Endothelial cell of umbilical vein (primary cell): ENCODE measurements around the gene SPPL3. TPM values are rescaled to one million over a fixed set of nuclear protein-coding genes. Genes with fewer than 3 reads are reported as not detected.

Source experiments
- BruUV-seq: library from RNA; stranded (reverse); fragments of 400-500 nt; replicated peaks from 2 replicates; lab custom pipeline; 2021; lab: Mats Ljungman, UMichigan
- CTCF ChIA-PET: fragments of 300-600, 350-600 bp; sonication (Branson Sonifier 250); formaldehyde crosslinking; loops from one replicate; lab custom pipeline; 2021; ENCODE audit warnings: antibody characterized with exemption, inconsistent platforms; lab: Charles Lee
- POLR2A ChIA-PET: fragments of 300-600, 350-600 bp; sonication (Branson Sonifier 250); formaldehyde crosslinking; loops from one replicate; lab custom pipeline; 2021; ENCODE audit warnings: antibody characterized with exemption, inconsistent platforms; lab: Charles Lee
- DNase-seq: peaks from one replicate; pipeline ENCODE4 v3.0.0-alpha.2; 2011; ENCODE audit warnings: low read depth, low spot score
- FAIRE-seq: peaks from 2 replicates; lab custom pipeline; 2011; peaks lifted over from hg19 to GRCh38; lab: Jason Lieb, UNC
- H2AFZ ChIP-seq: 2 replicates; pipeline ENCODE4 v1.6.0; 2012; ENCODE audit warnings: low read depth, low read length, control low read depth, inconsistent platforms
- H3K27ac ChIP-seq: 2 replicates; pipeline ENCODE4 v1.5.1; 2011; ENCODE audit warnings: low read depth, mild to moderate bottlenecking, control low read depth, low read length, moderate library complexity; ENCODE audit not compliant: insufficient read depth
- H3K27me3 ChIP-seq, 2 experiments: 2 replicates each; pipeline versions ENCODE4 v1.6.0 to v1.6.1; 2011; ENCODE audit warnings: low read length in 2 of 2, mixed read lengths in 1 of 2; ENCODE audit not compliant: control insufficient read depth in 2 of 2, insufficient read depth in 2 of 2
- H3K36me3 ChIP-seq, 2 experiments: 2 replicates in 1 of 2; 3 replicates in 1 of 2; pipeline ENCODE4 v1.5.1; 2011; ENCODE audit warnings: low read length in 2 of 2, mild to moderate bottlenecking in 1 of 2, moderate library complexity in 1 of 2; ENCODE audit not compliant: control insufficient read depth in 2 of 2, insufficient read depth in 2 of 2; ENCODE audit errors: extremely low read depth in 1 of 2
- H3K4me1 ChIP-seq: 3 replicates; pipeline ENCODE4 v1.5.1; 2011; ENCODE audit warnings: mild to moderate bottlenecking, low read length; ENCODE audit not compliant: control insufficient read depth, insufficient read depth; ENCODE audit errors: extremely low read depth
- H3K4me2 ChIP-seq: 2 replicates; pipeline ENCODE4 v1.6.1; 2011; ENCODE audit warnings: low read length, control low read depth, mixed read lengths; ENCODE audit not compliant: insufficient read depth
- H3K4me3 ChIP-seq, 3 experiments: fragments of 200-600 bp in 1 of 3; sonication (generic), shearing (Covaris generic) in 1 of 3; replicated peaks in 1 of 3; 2 replicates each; pipeline ENCODE4 v1.5.1; 2011 to 2016; ENCODE audit warnings: control low read depth in 3 of 3, low read length in 3 of 3, mild to moderate bottlenecking in 2 of 3, inconsistent platforms in 1 of 3, low read depth in 1 of 3, moderate library complexity in 1 of 3; ENCODE audit not compliant: insufficient read depth in 1 of 3
- H3K79me2 ChIP-seq: 2 replicates; pipeline ENCODE4 v1.6.0; 2012; ENCODE audit warnings: low read length, inconsistent platforms; ENCODE audit not compliant: control insufficient read depth, insufficient read depth
- H3K9ac ChIP-seq: replicated peaks from 2 replicates; pipeline ENCODE3; 2011; ENCODE audit warnings: low read length, control low read depth; ENCODE audit not compliant: insufficient read depth; ENCODE audit errors: extremely low read depth
- H3K9me1 ChIP-seq: replicated peaks from 3 replicates; pipeline ENCODE4 v1.6.0; 2011; ENCODE audit warnings: mild to moderate bottlenecking, low read length; ENCODE audit not compliant: control insufficient read depth, insufficient read depth; ENCODE audit errors: extremely low read depth
- H3K9me3 ChIP-seq: replicated peaks from 2 replicates; pipeline ENCODE4 v1.5.1; 2012; ENCODE audit warnings: low read length, inconsistent platforms; ENCODE audit not compliant: control insufficient read depth, insufficient read depth
- H4K20me1 ChIP-seq: replicated peaks from 2 replicates; pipeline ENCODE3; 2011; ENCODE audit warnings: mild to moderate bottlenecking, low read length; ENCODE audit not compliant: control insufficient read depth, insufficient read depth; ENCODE audit errors: extremely low read depth
- FOS ChIP-seq: IDR thresholded peaks from 2 replicates; pipeline ENCODE4 v1.6.1; 2011; ENCODE audit warnings: mild to moderate bottlenecking, low read length, moderate library complexity, borderline replicate concordance; ENCODE audit not compliant: insufficient read depth
- GATA2 ChIP-seq: IDR thresholded peaks from 2 replicates; pipeline ENCODE4 v1.7.0; 2011; ENCODE audit warnings: low read depth, mild to moderate bottlenecking, moderate library complexity, mixed read lengths, low read length; ENCODE audit not compliant: insufficient read length, insufficient read depth
- JUN ChIP-seq: IDR thresholded peaks from 2 replicates; pipeline ENCODE4 v1.6.1; 2011; ENCODE audit warnings: borderline replicate concordance, low read depth; ENCODE audit not compliant: insufficient read length, insufficient read depth
- MYC ChIP-seq: IDR thresholded peaks from one replicate; pipeline ENCODE4 v1.6.1; 2011; ENCODE audit warnings: mild to moderate bottlenecking, low read depth, low read length
- dilution Hi-C: fragments of 300-500 bp; cut with MboI; formaldehyde crosslinking; loops from one replicate; pipeline ENCODE4 v1.15.0; 2019; ENCODE audit warnings: low sequenced_read_pairs; ENCODE audit not compliant: extremely low pct_ligation_motif_present
- intact Hi-C: fragments of 100-400 bp; cut with micrococcal nuclease; formaldehyde crosslinking; loops from one replicate; pipeline ENCODE4 v1.10.0; 2022
- polyA plus RNA-seq, 4 experiments: library from polyadenylated mRNA; depleted of rRNA in 3 of 4; stranded (reverse) in 3 of 4; unstranded in 1 of 4; fragments of >200 nt; gene quantifications; 2 replicates each; pipeline versions ENCODE4 v1.2.1 to v1.2.3, GENCODE V29; 2011 to 2012; ENCODE audit warnings: missing spikeins in 1 of 4
- total RNA-seq: library from RNA; stranded (reverse); gene quantifications from 2 replicates; pipeline ENCODE4 v1.2.3, GENCODE V29; 2021
- TF ChIP-seq, protein P1 (sequence below): IDR thresholded peaks from 2 replicates; pipeline ENCODE4 v1.6.1; 2011; ENCODE audit not compliant: insufficient read depth, insufficient read length

SPPL3 gene
- total and polyA plus RNA-seq, 2 donors (not counting 3 experiments of a cell fraction or from before 2014, with no cell fraction given) = 30.6 to 53.0 TPM

GRCh38 chr12:120797677-120798642, 106.2 kb downstream of the SPPL3 start:
- Histone ChIP-seq H3K4me1 (peaks cover 14% of the 10 kb centered on the region), H3K9me1 (no peaks in the 10 kb centered on the region), H2AFZ (no peak overlapping the region), H3K9me3 (no peaks in the 10 kb centered on the region), H3K79me2 (peaks cover 2% of the 10 kb centered on the region), H4K20me1 (peaks cover 2% of the 10 kb centered on the region), H3K4me2 (no peak overlapping the region), H3K9ac (no peak overlapping the region), H3K4me3 (no peak overlapping the region), H3K27ac (no peak overlapping the region), H3K36me3 (no peaks in the 10 kb centered on the region), H3K27me3 (no peaks in the 10 kb centered on the region)
- DNase-seq (no peak), FAIRE-seq (no peak)
- TF ChIP-seq, protein P1, sequence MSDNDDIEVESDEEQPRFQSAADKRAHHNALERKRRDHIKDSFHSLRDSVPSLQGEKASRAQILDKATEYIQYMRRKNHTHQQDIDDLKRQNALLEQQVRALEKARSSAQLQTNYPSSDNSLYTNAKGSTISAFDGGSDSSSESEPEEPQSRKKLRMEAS = no peak
- TF ChIP-seq MYC (no peak), GATA2 (no peak), FOS (no peak), JUN (no peak)
- intact Hi-C loops (no loop called here), dilution Hi-C loops (no loop called here)
- ChIA-PET POLR2A (no interaction called here), CTCF (interaction anchor here (1.5 kb wide), 1 partner anchor 15 kb away, joined by 4 read pairs; no protein-coding TSS in a partner anchor)
- BruUV-seq = no TSS peak
